ENCODE data around the gene ZNF146.

DNA sequence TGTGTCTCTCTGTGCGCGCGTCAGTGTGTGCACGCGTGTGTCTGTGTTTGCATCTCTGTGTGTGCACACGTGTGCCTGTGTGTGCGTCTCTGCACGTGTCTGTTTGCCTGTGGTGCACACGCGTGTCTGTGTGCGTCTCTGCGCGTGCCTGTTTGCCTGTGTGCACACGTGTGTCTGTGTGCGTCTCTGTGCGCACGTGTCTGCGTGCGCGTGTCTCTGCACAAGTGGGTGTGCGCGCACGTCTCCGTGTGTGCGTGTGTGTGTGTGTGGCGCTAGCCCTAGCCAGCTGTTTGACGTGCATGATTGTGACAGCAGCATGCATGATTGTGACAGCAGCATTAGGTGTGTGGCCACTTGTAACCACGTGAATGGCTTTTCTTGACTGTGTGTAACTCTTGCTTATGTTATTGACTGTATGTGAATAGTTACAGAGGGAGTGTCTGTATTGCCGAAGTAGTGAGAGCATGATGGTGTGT, 31.1 kb downstream of the ZNF146 start:
- TF ChIP-seq EZH2 (IDR thresholded peaks at IDR 0.05; ENCODE audit: insufficient read depth, poor library complexity, severe bottlenecking) (no peak), EZH2phosphoT487 (IDR thresholded peaks at IDR 0.05; ENCODE audit: insufficient read depth, low read depth) (no peak)

All from GM23248 (cell line).